HEK293 (cell line): Measurements from ENCODE around the gene C12orf42.

Experiments
- KLF1 ChIP-seq: fragments of 450-650 bp; formaldehyde crosslinking; IDR thresholded peaks from 2 replicates; pipeline ENCODE4 v1.5.1; 2016; ENCODE audit warnings: missing biosample characterization, missing genetic modification characterization
- WT1 ChIP-seq: fragments of 450-650 bp; formaldehyde crosslinking; IDR thresholded peaks from 2 replicates; pipeline ENCODE4 v1.5.1; 2016; ENCODE audit warnings: missing biosample characterization, missing genetic modification characterization
- ZEB2 ChIP-seq: fragments of 450-650 bp; formaldehyde crosslinking; IDR thresholded peaks from 2 replicates; pipeline ENCODE4 v1.5.1; 2016; ENCODE audit warnings: missing biosample characterization, missing genetic modification characterization
- ZNF184 ChIP-seq: fragments of 450-650 bp; IDR thresholded peaks from 2 replicates; pipeline ENCODE4 v1.5.1; 2018; ENCODE audit warnings: missing biosample characterization, mild to moderate bottlenecking, missing genetic modification characterization
- ZNF510 ChIP-seq: fragments of 450-650 bp; formaldehyde crosslinking; IDR thresholded peaks from 2 replicates; pipeline ENCODE4 v1.5.1; 2018; ENCODE audit warnings: mild to moderate bottlenecking, missing genetic modification characterization, missing biosample characterization; ENCODE audit not compliant: insufficient replicate concordance
- ZNF629 ChIP-seq: fragments of 450-650 bp; formaldehyde crosslinking; IDR thresholded peaks from 2 replicates; pipeline ENCODE4 v1.5.1; 2017; ENCODE audit warnings: missing biosample characterization, missing genetic modification characterization
- ZNF747 ChIP-seq: fragments of 450-650 bp; formaldehyde crosslinking; IDR thresholded peaks from 2 replicates; pipeline ENCODE4 v1.5.1; 2016; ENCODE audit warnings: missing biosample characterization, missing genetic modification characterization
- TF ChIP-seq, protein P1 (sequence below): fragments of 450-650 bp; formaldehyde crosslinking; IDR thresholded peaks from 2 replicates; pipeline ENCODE4 v1.5.1; 2016; ENCODE audit warnings: missing biosample characterization, missing genetic modification characterization
- TF ChIP-seq, protein P2 (sequence below): fragments of 450-650 bp; formaldehyde crosslinking; IDR thresholded peaks from 2 replicates; pipeline ENCODE4 v1.5.1; 2016; ENCODE audit warnings: missing biosample characterization, missing genetic modification characterization
- TF ChIP-seq, protein P3 (sequence below): fragments of 450-650 bp; formaldehyde crosslinking; conservative IDR thresholded peaks from 2 replicates; pipeline ENCODE4 v1.5.1; 2016; ENCODE audit warnings: low read depth, missing biosample characterization, missing genetic modification characterization
- TF ChIP-seq, protein P4 (sequence below): fragments of 450-650 bp; formaldehyde crosslinking; IDR thresholded peaks from 2 replicates; pipeline ENCODE4 v1.5.1; 2016; ENCODE audit warnings: missing biosample characterization, missing genetic modification characterization

DNA sequence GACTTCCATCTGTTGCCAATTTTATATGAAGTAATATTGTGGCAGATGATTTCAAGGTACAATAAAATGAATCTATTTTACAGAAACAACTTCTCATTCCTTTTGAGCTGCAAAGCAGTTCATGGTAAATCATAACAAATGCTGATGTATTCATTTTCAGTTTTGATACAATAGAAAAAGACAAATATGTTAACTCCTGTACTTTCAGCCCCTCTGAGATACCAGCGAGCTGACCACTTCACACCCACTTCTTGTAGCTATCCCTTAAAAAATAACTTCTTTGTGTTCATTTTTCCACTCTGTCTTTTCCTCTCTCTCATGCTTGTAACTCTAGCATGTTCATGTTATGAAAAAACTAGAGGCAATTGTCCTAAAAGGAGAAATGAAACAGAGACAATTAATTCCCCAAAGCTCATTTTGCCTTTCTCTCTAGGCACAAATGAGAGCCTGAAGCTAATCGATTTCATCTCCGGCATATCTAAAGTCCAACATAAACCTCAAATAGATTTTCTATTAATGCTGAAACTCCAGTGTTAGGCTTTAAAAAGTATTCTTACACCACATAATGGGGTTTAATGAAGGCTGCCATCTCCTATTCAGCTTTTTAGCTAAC is 182.9 kb downstream of the C12orf42 start:
- TF ChIP-seq, protein P1, sequence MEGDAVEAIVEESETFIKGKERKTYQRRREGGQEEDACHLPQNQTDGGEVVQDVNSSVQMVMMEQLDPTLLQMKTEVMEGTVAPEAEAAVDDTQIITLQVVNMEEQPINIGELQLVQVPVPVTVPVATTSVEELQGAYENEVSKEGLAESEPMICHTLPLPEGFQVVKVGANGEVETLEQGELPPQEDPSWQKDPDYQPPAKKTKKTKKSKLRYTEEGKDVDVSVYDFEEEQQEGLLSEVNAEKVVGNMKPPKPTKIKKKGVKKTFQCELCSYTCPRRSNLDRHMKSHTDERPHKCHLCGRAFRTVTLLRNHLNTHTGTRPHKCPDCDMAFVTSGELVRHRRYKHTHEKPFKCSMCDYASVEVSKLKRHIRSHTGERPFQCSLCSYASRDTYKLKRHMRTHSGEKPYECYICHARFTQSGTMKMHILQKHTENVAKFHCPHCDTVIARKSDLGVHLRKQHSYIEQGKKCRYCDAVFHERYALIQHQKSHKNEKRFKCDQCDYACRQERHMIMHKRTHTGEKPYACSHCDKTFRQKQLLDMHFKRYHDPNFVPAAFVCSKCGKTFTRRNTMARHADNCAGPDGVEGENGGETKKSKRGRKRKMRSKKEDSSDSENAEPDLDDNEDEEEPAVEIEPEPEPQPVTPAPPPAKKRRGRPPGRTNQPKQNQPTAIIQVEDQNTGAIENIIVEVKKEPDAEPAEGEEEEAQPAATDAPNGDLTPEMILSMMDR (tag by site-specific recombination): no peak
- TF ChIP-seq WT1 (tag by site-specific recombination) (no peak), ZNF747 (tag by site-specific recombination) (no peak), KLF1 (no peak), ZNF184 (tag by site-specific recombination) (no peak), ZNF510 (tag by site-specific recombination) (no peak), ZNF629 (no peak), ZEB2 (tag by site-specific recombination) (no peak)
- TF ChIP-seq, protein P2, sequence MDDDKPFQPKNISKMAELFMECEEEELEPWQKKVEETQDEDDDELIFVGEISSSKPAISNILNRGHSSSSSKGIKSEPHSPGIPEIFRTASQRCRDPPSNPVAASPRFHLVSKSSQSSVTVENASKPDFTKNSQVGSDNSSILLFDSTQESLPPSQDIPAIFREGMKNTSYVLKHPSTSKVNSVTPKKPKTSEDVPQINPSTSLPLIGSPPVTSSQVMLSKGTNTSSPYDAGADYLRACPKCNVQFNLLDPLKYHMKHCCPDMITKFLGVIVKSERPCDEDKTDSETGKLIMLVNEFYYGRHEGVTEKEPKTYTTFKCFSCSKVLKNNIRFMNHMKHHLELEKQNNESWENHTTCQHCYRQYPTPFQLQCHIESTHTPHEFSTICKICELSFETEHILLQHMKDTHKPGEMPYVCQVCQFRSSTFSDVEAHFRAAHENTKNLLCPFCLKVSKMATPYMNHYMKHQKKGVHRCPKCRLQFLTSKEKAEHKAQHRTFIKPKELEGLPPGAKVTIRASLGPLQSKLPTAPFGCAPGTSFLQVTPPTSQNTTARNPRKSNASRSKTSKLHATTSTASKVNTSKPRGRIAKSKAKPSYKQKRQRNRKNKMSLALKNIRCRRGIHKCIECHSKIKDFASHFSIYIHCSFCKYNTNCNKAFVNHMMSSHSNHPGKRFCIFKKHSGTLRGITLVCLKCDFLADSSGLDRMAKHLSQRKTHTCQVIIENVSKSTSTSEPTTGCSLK (tag by site-specific recombination): no peak
- TF ChIP-seq, protein P3, sequence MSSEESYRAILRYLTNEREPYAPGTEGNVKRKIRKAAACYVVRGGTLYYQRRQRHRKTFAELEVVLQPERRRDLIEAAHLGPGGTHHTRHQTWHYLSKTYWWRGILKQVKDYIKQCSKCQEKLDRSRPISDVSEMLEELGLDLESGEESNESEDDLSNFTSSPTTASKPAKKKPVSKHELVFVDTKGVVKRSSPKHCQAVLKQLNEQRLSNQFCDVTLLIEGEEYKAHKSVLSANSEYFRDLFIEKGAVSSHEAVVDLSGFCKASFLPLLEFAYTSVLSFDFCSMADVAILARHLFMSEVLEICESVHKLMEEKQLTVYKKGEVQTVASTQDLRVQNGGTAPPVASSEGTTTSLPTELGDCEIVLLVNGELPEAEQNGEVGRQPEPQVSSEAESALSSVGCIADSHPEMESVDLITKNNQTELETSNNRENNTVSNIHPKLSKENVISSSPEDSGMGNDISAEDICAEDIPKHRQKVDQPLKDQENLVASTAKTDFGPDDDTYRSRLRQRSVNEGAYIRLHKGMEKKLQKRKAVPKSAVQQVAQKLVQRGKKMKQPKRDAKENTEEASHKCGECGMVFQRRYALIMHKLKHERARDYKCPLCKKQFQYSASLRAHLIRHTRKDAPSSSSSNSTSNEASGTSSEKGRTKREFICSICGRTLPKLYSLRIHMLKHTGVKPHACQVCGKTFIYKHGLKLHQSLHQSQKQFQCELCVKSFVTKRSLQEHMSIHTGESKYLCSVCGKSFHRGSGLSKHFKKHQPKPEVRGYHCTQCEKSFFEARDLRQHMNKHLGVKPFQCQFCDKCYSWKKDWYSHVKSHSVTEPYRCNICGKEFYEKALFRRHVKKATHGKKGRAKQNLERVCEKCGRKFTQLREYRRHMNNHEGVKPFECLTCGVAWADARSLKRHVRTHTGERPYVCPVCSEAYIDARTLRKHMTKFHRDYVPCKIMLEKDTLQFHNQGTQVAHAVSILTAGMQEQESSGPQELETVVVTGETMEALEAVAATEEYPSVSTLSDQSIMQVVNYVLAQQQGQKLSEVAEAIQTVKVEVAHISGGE (tag by site-specific recombination): no peak
- TF ChIP-seq, protein P4, sequence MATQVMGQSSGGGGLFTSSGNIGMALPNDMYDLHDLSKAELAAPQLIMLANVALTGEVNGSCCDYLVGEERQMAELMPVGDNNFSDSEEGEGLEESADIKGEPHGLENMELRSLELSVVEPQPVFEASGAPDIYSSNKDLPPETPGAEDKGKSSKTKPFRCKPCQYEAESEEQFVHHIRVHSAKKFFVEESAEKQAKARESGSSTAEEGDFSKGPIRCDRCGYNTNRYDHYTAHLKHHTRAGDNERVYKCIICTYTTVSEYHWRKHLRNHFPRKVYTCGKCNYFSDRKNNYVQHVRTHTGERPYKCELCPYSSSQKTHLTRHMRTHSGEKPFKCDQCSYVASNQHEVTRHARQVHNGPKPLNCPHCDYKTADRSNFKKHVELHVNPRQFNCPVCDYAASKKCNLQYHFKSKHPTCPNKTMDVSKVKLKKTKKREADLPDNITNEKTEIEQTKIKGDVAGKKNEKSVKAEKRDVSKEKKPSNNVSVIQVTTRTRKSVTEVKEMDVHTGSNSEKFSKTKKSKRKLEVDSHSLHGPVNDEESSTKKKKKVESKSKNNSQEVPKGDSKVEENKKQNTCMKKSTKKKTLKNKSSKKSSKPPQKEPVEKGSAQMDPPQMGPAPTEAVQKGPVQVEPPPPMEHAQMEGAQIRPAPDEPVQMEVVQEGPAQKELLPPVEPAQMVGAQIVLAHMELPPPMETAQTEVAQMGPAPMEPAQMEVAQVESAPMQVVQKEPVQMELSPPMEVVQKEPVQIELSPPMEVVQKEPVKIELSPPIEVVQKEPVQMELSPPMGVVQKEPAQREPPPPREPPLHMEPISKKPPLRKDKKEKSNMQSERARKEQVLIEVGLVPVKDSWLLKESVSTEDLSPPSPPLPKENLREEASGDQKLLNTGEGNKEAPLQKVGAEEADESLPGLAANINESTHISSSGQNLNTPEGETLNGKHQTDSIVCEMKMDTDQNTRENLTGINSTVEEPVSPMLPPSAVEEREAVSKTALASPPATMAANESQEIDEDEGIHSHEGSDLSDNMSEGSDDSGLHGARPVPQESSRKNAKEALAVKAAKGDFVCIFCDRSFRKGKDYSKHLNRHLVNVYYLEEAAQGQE (tag by site-specific recombination): no peak
